ENCODE data around the gene CDH15. TPM values are rescaled to one million over a fixed set of nuclear protein-coding genes. Genes with fewer than 3 reads are reported as not detected.
A peak's percentile ranks its signal among the peaks of the same experiment; 100 is the strongest.

The CDH15 gene
- total and polyA plus RNA-seq, 9 of the 15 experiments (the other 6 are each of a cell fraction or from before 2014, with no cell fraction given): 0.07 to 0.18 TPM; not detected in 7

DNA sequence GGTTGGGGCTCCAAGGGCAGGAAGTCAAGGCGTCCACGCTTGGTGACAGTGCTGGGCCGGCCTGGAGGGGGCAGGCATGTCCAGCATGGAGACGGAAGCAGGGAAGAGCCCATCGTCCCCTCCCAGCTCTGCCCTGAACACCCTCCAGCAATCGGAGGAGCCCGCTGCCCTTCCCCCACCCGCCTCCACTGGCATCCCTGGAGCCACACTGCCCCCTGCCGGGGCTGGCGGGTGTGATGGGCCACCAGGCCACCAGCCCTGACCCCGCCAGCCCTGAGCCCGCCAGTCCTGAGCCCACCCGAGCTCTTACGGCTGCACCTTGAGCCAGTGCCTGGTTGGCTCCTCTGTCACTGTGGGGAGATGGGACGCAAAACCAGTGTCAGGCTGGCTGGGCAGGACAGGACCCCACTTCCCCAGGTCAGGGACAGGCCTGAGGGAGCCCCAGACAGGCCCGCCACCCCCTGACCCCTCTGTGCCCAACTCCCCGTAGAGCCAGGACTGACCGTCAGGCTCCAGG is 4.1 kb upstream of the CDH15 start (continued):
- TF ChIP-seq, protein P1, sequence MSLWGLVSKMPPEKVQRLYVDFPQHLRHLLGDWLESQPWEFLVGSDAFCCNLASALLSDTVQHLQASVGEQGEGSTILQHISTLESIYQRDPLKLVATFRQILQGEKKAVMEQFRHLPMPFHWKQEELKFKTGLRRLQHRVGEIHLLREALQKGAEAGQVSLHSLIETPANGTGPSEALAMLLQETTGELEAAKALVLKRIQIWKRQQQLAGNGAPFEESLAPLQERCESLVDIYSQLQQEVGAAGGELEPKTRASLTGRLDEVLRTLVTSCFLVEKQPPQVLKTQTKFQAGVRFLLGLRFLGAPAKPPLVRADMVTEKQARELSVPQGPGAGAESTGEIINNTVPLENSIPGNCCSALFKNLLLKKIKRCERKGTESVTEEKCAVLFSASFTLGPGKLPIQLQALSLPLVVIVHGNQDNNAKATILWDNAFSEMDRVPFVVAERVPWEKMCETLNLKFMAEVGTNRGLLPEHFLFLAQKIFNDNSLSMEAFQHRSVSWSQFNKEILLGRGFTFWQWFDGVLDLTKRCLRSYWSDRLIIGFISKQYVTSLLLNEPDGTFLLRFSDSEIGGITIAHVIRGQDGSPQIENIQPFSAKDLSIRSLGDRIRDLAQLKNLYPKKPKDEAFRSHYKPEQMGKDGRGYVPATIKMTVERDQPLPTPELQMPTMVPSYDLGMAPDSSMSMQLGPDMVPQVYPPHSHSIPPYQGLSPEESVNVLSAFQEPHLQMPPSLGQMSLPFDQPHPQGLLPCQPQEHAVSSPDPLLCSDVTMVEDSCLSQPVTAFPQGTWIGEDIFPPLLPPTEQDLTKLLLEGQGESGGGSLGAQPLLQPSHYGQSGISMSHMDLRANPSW (CRISPR knock-in tag; IDR thresholded peaks at IDR 0.05): no peak
- no peak for TF ChIP-seq RBM39 (optimal IDR thresholded peaks at IDR 0.05; ENCODE audit: low read depth, low read length)
- peak; percentile 84 for TF ChIP-seq CHD2 (IDR thresholded peaks at IDR 0.05; ENCODE audit: low read depth, low read length)
- TF ChIP-seq SRSF3 (IDR thresholded peaks at IDR 0.05; ENCODE audit: insufficient read depth, low read length): no peak
- no peak for TF ChIP-seq TAF15 (IDR thresholded peaks at IDR 0.05; ENCODE audit: low read depth, low read length)
- TF ChIP-seq, protein P2, sequence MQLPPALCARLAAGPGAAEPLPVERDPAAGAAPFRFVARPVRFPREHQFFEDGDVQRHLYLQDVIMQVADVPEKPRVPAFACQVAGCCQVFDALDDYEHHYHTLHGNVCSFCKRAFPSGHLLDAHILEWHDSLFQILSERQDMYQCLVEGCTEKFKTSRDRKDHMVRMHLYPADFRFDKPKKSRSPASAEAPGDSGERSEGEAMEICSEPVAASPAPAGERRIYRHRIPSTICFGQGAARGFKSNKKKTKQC (CRISPR knock-in tag; IDR thresholded peaks at IDR 0.05): no peak; the same call in 1 of the 2 replicates
- TF ChIP-seq, protein P3, sequence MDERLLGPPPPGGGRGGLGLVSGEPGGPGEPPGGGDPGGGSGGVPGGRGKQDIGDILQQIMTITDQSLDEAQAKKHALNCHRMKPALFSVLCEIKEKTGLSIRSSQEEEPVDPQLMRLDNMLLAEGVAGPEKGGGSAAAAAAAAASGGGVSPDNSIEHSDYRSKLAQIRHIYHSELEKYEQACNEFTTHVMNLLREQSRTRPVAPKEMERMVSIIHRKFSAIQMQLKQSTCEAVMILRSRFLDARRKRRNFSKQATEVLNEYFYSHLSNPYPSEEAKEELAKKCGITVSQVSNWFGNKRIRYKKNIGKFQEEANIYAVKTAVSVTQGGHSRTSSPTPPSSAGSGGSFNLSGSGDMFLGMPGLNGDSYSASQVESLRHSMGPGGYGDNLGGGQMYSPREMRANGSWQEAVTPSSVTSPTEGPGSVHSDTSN (CRISPR knock-in tag; IDR thresholded peaks at IDR 0.05; ENCODE audit: low read depth): no peak
- TF ChIP-seq, protein P3 (tag; conservative IDR thresholded peaks at IDR 0.05; ENCODE audit: low read depth): no peak
- no peak; the same call in 1 of the 2 replicates for TF ChIP-seq EGR1 (conservative IDR thresholded peaks at IDR 0.05)
- TF ChIP-seq NFE2 (IDR thresholded peaks at IDR 0.05; ENCODE audit: low read depth): no peak
- TF ChIP-seq DIDO1 (tag; IDR thresholded peaks at IDR 0.05; ENCODE audit: low read depth): no peak
- TF ChIP-seq POLR2G (IDR thresholded peaks at IDR 0.05; ENCODE audit: low read depth, low read length): peak; percentile 64
- TF ChIP-seq, protein P4, sequence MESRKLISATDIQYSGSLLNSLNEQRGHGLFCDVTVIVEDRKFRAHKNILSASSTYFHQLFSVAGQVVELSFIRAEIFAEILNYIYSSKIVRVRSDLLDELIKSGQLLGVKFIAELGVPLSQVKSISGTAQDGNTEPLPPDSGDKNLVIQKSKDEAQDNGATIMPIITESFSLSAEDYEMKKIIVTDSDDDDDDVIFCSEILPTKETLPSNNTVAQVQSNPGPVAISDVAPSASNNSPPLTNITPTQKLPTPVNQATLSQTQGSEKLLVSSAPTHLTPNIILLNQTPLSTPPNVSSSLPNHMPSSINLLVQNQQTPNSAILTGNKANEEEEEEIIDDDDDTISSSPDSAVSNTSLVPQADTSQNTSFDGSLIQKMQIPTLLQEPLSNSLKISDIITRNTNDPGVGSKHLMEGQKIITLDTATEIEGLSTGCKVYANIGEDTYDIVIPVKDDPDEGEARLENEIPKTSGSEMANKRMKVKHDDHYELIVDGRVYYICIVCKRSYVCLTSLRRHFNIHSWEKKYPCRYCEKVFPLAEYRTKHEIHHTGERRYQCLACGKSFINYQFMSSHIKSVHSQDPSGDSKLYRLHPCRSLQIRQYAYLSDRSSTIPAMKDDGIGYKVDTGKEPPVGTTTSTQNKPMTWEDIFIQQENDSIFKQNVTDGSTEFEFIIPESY (CRISPR knock-in tag; IDR thresholded peaks at IDR 0.05): peak; percentile 98
- TF ChIP-seq CREM (IDR thresholded peaks at IDR 0.05; ENCODE audit: low read depth): peak; percentile 60
- no peak for TF ChIP-seq CCAR2 (IDR thresholded peaks at IDR 0.05; ENCODE audit: low read depth, low read length)
- TF ChIP-seq SIN3B (IDR thresholded peaks at IDR 0.05; ENCODE audit: low read depth): peak; percentile 43; the same call in 1 of the 2 replicates
- no peak for TF ChIP-seq NR4A1 (CRISPR knock-in tag; IDR thresholded peaks at IDR 0.05)
- no peak for TF ChIP-seq NR4A1 (tag; IDR thresholded peaks at IDR 0.05)
- no peak for TF ChIP-seq ZNF354B (CRISPR knock-in tag; IDR thresholded peaks at IDR 0.05)
- TF ChIP-seq CBX1 (IDR thresholded peaks at IDR 0.05; ENCODE audit: low read depth): no peak
- no peak for TF ChIP-seq PHTF2 (CRISPR knock-in tag; IDR thresholded peaks at IDR 0.05)
- TF ChIP-seq C11orf30 (IDR thresholded peaks at IDR 0.05; ENCODE audit: low read depth): no peak
- TF ChIP-seq LARP7 (IDR thresholded peaks at IDR 0.05): no peak
- TF ChIP-seq ZNF780A (CRISPR knock-in tag; IDR thresholded peaks at IDR 0.05): no peak

All from K562 (cell line).